ENCODE results near the gene LIN54. TPM values are rescaled to one million over a fixed set of nuclear protein-coding genes. Genes with fewer than 3 reads are reported as not detected.

Gene LIN54
- total and polyA plus RNA-seq, 2 of the 13 experiments (the other 11 are each of a cell fraction or from before 2014, with no cell fraction given), result 25.2 to 32.9 TPM

DNA sequence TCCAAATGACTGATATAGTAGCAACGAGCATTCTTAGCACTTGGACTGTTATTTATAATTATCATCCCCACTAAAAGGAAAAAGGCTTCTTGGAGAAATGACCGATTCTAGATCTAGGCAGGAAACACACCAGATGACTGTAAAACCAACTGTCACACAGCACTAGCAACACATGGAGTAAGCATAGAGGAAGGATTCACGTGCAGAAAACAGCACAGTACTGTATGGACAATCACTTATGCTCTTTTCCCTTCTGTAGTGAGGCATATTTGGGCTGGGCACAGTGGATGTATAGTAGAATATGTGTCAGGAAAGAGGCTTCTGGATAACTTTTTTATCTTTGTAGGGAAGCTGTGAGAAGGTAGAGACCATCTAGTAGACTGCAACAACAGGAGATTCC is 18.4 kb upstream of the LIN54 start (continued):
- TF ChIP-seq, protein P1, sequence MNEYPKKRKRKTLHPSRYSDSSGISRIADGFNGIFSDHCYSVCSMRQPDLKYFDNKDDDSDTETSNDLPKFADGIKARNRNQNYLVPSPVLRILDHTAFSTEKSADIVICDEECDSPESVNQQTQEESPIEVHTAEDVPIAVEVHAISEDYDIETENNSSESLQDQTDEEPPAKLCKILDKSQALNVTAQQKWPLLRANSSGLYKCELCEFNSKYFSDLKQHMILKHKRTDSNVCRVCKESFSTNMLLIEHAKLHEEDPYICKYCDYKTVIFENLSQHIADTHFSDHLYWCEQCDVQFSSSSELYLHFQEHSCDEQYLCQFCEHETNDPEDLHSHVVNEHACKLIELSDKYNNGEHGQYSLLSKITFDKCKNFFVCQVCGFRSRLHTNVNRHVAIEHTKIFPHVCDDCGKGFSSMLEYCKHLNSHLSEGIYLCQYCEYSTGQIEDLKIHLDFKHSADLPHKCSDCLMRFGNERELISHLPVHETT (CRISPR knock-in tag; conservative IDR thresholded peaks at IDR 0.05), result no peak

DNA sequence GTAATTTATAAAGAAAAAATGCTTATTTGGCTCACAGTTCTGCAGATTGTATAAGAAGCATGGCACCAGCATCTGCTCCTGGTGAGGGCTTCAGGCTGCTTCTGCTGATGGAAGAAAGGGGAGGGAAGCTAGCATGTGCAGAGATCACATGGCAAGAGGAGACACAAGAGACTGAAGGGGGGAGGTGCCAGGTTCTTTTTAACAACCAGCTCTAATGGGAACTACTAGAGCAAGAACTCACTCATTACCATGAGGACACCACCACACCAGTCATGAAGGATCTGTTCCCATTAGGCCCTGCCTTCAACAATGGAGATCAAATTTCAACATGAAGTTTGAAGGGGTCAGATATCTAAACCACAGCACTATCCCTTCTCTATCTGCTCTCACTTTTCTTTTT is 14.9 kb upstream of the LIN54 start:
- Histone ChIP-seq H2AFZ (ENCODE audit: low read length) (no peak overlapping the region), H3K9ac (ENCODE audit: insufficient read depth, low read depth, low read length) (no peak overlapping the region), H3K4me1 (ENCODE audit: insufficient read depth, low read length) (peaks cover 15% of the 10 kb centered on the region; the same call in 1 of the 2 replicates), H3K36me3 (replicated peaks in 1 of 2; ENCODE audit: control insufficient read depth in 1 of 2, insufficient read depth in 2 of 2, low read length in 2 of 2) (no peaks in the 10 kb centered on the region), H3K79me2 (ENCODE audit: insufficient read depth, low read length) (no peaks in the 10 kb centered on the region), H4K20me1 (ENCODE audit: insufficient read depth, low read length) (no peaks in the 10 kb centered on the region), H3K27ac (ENCODE audit: extremely low read length, insufficient read depth, low read length) (no peak overlapping the region), H3K27me3 (ENCODE audit: control insufficient read depth in 1 of 2, insufficient read depth in 2 of 2, low read length in 2 of 2) (no peaks in the 10 kb centered on the region; a peak in 1 of 5 replicates), H3K4me2 (ENCODE audit: low read depth, low read length) (no peak overlapping the region), H3K9me3 (ENCODE audit: low read length) (peaks cover 19% of the 10 kb centered on the region), H3K4me3 (replicated peaks in 1 of 3; ENCODE audit: insufficient read depth in 1 of 3, low read depth in 2 of 3, low read length in 3 of 3) (no peak overlapping the region)
- FAIRE-seq (no peak), ATAC-seq (no peak), DNase-seq (ENCODE audit: low spot score) (no peak)
- ChIA-PET POLR2A (interaction anchor here (1.3 kb wide), 1 partner anchor 10 kb away, joined by 4 read pairs; the partner anchor contains the start of gene COPS4), CTCF (ENCODE audit: low intra/inter-chr PET ratio, low total read pairs) (no interaction called here)
- in situ Hi-C loops (cut with HindIII; ENCODE audit: extremely low pct_ligation_motif_present, low pct_unique_long_range_greater_than_20kb) (no loop called here), intact Hi-C loops (cut with micrococcal nuclease; ENCODE audit: unreplicated experiment) (no loop called here)
- no TSS peak for BruUV-seq (replicated peaks)
- TF ChIP-seq, protein P2, sequence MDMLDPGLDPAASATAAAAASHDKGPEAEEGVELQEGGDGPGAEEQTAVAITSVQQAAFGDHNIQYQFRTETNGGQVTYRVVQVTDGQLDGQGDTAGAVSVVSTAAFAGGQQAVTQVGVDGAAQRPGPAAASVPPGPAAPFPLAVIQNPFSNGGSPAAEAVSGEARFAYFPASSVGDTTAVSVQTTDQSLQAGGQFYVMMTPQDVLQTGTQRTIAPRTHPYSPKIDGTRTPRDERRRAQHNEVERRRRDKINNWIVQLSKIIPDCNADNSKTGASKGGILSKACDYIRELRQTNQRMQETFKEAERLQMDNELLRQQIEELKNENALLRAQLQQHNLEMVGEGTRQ (IDR thresholded peaks at IDR 0.05; ENCODE audit: low read depth, low read length), result no peak
- TF ChIP-seq, protein P2 (CRISPR knock-in tag; IDR thresholded peaks at IDR 0.05; ENCODE audit: borderline replicate concordance), result no peak
- TF ChIP-seq, protein P3, sequence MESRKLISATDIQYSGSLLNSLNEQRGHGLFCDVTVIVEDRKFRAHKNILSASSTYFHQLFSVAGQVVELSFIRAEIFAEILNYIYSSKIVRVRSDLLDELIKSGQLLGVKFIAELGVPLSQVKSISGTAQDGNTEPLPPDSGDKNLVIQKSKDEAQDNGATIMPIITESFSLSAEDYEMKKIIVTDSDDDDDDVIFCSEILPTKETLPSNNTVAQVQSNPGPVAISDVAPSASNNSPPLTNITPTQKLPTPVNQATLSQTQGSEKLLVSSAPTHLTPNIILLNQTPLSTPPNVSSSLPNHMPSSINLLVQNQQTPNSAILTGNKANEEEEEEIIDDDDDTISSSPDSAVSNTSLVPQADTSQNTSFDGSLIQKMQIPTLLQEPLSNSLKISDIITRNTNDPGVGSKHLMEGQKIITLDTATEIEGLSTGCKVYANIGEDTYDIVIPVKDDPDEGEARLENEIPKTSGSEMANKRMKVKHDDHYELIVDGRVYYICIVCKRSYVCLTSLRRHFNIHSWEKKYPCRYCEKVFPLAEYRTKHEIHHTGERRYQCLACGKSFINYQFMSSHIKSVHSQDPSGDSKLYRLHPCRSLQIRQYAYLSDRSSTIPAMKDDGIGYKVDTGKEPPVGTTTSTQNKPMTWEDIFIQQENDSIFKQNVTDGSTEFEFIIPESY (CRISPR knock-in tag; IDR thresholded peaks at IDR 0.05), result no peak
- TF ChIP-seq, protein P4, sequence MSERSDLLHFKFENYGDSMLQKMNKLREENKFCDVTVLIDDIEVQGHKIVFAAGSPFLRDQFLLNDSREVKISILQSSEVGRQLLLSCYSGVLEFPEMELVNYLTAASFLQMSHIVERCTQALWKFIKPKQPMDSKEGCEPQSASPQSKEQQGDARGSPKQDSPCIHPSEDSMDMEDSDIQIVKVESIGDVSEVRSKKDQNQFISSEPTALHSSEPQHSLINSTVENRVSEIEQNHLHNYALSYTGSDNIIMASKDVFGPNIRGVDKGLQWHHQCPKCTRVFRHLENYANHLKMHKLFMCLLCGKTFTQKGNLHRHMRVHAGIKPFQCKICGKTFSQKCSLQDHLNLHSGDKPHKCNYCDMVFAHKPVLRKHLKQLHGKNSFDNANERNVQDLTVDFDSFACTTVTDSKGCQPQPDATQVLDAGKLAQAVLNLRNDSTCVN (CRISPR knock-in tag; IDR thresholded peaks at IDR 0.05; ENCODE audit: borderline replicate concordance), result no peak
- TF ChIP-seq CEBPB (IDR thresholded peaks at IDR 0.05; ENCODE audit: borderline replicate concordance, low read depth, low read length) (no peak), KDM5A (IDR thresholded peaks at IDR 0.05; ENCODE audit: borderline replicate concordance, low read length) (no peak), ZFP90 (CRISPR knock-in tag; IDR thresholded peaks at IDR 0.05; ENCODE audit: borderline replicate concordance) (no peak), SP4 (CRISPR knock-in tag; IDR thresholded peaks at IDR 0.05) (no peak), KLF9 (CRISPR knock-in tag; IDR thresholded peaks at IDR 0.05; ENCODE audit: low read depth) (no peak), PHF5A (CRISPR knock-in tag; IDR thresholded peaks at IDR 0.05; ENCODE audit: low read depth, unreplicated experiment) (no peak)
- TF ChIP-seq, protein P5, sequence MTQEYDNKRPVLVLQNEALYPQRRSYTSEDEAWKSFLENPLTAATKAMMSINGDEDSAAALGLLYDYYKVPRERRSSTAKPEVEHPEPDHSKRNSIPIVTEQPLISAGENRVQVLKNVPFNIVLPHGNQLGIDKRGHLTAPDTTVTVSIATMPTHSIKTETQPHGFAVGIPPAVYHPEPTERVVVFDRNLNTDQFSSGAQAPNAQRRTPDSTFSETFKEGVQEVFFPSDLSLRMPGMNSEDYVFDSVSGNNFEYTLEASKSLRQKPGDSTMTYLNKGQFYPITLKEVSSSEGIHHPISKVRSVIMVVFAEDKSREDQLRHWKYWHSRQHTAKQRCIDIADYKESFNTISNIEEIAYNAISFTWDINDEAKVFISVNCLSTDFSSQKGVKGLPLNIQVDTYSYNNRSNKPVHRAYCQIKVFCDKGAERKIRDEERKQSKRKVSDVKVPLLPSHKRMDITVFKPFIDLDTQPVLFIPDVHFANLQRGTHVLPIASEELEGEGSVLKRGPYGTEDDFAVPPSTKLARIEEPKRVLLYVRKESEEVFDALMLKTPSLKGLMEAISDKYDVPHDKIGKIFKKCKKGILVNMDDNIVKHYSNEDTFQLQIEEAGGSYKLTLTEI (CRISPR knock-in tag; conservative IDR thresholded peaks at IDR 0.05), result no peak
- TF ChIP-seq, protein P6, sequence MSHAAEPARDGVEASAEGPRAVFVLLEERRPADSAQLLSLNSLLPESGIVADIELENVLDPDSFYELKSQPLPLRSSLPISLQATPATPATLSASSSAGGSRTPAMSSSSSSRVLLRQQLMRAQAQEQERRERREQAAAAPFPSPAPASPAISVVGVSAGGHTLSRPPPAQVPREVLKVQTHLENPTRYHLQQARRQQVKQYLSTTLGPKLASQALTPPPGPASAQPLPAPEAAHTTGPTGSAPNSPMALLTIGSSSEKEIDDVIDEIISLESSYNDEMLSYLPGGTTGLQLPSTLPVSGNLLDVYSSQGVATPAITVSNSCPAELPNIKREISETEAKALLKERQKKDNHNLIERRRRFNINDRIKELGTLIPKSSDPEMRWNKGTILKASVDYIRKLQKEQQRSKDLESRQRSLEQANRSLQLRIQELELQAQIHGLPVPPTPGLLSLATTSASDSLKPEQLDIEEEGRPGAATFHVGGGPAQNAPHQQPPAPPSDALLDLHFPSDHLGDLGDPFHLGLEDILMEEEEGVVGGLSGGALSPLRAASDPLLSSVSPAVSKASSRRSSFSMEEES (CRISPR knock-in tag; IDR thresholded peaks at IDR 0.05), result no peak
